Stimulated activated CD4-positive, alpha-beta T cell treated with anti-CD3 and anti-CD28 coated beads, Interleukin-1b, Interleukin-23, amount 100 ng/mL, for 24 hours (primary cell): ENCODE data around the gene NTF4.
"Not testable (repeated sequence)": the region's sequence is repeated elsewhere in the genome, so short reads cannot be mapped to it uniquely, and the experiment has no call there.

Experiments
- DNase-seq, 4 experiments: peaks; one replicate each; pipeline ENCODE4 v3.0.0-alpha.2; 2020; ENCODE audit warnings: low read depth in 4 of 4, low spot score in 1 of 4

Gene NTF4

DNA sequence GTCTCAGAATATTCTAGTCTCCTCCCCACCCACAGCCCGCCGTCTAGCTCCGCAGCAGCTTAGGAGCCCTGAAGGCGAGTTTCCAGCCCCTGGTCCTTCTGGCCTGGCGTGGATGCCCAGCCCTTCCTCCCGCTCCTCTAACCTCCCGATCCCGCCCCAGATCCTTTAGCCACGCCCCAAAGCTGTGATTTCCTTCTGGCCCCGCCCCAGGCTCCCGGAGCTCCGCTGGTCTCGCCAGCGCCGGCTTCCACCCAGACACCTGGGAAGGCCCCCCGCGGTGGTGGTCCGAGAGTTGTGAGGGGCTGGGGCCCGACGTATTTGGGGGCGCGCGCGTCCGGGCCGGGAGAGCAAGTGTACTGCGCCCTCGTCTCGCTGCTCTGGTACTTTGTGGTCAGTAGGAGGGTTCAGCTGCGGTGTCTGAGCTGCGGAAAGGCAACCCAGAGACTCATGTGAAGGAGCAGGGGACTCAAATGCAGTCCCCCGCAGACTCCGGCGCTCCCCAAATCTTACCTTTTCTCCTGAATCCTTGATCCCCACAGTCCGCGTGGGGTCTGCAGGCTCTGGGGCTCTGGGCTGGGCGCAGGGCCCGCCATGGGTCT, 6.9 kb downstream of the NTF4 start, which contains the start of gene CGB7:
Gene CGB7, minus strand, starts transcription at position 114 of the 599 bp plus-strand sequence. CDS start 2,374 bp downstream, outside the sequence.
- peak in 1 of 4 experiments; percentile 30 for DNase-seq

DNA sequence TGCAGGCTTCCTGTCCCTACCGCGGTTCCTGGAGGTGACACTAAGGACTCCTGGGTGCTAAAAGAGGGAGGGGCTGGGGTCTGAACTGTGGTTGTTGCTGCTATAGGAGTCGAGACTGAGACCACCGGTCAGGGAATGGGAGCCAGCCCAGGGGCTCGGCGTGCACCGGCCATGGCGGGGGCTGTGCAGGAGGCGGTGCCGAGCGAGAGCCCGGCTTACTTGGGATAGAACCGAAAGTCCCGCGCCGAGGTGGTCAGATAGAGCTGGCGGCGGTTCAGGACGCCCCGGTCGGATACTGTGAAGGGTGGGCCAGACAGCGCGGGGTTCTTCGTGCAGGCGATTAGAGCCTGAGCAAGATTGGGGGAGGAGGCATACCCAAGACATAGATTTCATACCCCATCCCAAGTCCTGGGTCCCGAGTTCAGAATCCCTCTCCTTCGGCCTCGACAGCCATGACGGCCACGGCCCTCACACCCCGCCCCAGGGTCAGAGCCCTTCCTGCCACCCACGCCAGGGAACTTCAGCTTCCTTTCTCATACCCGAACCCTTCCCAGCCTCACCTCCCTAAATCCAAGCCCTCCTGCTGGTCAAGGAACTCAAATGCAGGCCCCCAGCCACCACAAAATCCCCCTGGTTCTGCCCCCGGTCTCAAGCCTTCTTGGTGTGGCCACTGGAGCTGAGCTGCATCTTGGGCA, 7.6 kb downstream of the NTF4 start:
- DNase-seq: not testable (repeated sequence)

DNA sequence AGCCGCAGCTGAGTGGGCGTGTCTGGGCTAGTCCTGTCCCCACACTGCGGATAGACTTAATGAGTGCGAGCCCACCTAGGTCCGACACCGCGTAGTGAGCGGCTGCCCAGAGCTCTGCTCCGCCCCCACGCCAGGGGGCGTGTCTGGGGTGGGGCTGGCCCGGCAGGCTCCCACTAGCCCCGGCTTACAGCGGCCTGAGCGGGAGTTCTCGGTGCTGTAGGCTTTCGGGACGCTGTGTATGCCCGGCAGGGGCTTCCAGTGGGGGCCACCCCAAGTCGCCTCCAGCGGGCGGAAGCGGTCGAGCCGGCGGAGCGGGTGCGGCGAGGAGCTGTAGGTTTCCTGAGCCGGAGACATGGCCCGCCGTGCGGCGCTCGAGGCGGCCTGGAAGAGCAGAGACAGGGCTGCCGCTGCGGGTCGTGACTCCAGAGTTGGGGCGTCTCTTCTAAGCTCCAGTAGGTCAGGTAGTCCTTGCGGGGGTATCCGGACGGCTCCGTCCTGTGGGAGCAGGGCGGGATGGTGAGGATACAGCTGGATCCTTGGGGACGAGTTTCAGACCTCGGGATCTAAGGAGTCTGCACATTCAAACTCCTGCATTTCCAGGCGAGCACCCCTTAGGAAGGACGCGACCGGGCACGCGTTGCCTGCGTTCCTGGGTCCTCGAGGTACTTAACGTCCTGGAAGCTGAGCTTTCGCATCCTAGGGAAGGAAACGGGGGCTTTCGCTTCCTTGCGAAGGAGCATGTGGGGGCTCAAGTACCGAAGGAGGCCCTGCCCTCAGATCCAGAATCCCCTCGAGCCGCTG, 8.3 kb downstream of the NTF4 start:
- DNase-seq: peak in 1 of 4 experiments; percentile 40

DNA sequence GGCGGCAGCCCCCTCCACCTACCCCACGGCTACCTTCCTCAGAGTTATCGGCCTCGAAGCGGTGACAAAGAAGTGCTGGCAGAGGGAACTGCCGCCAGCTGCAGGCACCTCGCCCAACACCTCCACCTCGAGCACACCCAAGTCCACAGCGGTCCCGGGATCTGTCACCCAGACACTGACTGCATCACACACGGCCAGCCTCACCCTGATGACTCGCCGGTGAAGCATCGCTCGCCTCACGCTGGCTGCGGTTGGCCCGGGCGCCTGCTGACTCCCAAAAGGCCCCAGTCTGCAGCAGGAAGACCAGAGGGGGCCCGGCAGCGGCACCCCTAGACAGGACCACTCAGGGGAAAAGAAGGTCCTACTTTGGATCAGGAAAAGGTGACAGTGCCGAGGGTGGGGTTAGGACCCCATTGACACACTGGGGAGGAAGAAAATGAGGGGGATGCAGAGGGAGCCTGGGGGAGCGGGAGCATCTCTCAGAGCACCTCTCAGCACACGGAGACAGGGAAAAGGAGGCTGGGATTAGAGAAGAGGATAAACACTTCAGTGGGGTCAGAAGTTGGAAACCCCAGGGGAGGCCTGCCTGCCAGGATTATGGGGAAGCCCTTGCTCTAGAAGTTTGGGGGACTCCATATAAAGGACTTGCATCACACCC, 14.1 kb downstream of the NTF4 start:
- DNase-seq: not testable (repeated sequence)

DNA sequence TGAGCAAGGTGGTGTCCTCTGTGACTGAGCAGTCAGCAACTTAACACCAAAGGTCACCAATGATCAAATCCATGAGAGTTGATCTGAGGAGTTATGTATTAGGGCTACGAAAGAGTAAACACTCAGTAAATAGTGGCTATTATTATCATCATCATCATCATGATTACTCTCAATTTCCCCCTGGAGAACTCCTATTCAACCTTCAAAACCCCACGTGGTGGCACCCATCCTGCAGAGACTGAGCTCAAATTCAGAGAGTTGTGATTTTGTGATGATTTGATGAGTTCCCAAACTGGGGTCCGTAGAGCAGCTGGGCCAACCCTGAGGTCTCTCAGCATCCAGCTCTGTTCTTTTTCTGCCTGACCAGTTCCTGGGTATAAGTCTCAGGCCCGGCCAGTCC, 14.8 kb downstream of the NTF4 start:
- not testable (repeated sequence) for DNase-seq

DNA sequence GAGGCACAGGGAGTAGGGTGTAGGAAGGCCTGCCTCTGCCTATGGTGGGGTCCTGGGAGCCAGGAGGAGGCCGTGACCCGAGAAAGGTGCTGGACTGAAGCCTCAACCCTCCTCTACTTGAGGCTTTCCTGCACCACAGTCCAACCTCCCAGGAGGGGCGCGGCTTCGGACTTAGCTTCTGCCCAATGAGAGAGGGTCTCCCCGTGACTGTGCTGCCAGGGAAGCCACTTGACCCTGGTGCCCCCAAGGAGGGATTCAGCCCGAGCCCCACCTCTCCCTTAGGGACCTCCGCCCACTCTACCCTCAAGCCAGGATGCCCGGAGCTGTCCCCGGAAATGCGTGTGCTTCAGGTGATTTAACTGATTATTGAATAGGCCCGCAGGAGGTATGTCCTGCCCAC, 15.6 kb downstream of the NTF4 start, which contains the start of gene CGB8:
Gene CGB8, minus strand, starts transcription at position 101 of the 400 bp plus-strand sequence. CDS start 372 bp downstream, outside the sequence.
- DNase-seq: not testable (repeated sequence)

DNA sequence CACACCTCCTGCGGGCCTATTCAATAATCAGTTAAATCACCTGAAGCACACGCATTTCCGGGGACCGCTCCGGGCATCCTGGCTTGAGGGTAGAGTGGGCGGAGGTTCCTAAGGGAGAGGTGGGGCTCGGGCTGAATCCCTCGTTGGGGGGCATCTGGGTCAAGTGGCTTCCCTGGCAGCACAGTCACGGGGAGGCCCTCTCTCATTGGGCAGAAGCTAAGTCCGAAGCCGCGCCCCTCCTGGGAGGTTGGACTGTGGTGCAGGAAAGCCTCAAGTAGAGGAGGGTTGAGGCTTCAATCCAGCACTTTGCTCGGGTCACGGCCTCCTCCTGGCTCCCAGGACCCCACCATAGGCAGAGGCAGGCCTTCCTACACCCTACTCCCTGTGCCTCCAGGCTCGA, 21.1 kb downstream of the NTF4 start, which contains the start of gene CGB5:
Gene CGB5, plus strand, starts transcription at position 301 of the 400 bp plus-strand sequence. CDS start 362 bp downstream, outside the sequence.
- DNase-seq: not testable (repeated sequence)

DNA sequence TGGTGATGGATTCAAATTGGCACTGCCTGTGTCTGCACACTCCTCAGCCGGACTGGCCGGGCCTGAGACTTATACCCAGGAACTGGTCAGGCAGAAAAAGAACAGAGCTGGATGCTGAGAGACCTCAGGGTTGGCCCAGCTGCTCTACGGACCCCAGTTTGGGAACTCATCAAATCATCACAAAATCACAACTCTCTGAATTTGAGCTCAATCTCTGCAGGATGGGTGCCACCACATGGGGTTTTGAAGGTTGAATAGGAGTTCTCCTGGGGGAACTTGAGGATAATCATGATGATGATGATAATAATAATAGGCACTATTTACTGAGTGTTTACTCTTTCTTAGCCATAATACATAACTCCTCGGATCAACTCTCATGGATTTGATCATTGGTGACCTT, 22.0 kb downstream of the NTF4 start:
- DNase-seq: not testable (repeated sequence)

DNA sequence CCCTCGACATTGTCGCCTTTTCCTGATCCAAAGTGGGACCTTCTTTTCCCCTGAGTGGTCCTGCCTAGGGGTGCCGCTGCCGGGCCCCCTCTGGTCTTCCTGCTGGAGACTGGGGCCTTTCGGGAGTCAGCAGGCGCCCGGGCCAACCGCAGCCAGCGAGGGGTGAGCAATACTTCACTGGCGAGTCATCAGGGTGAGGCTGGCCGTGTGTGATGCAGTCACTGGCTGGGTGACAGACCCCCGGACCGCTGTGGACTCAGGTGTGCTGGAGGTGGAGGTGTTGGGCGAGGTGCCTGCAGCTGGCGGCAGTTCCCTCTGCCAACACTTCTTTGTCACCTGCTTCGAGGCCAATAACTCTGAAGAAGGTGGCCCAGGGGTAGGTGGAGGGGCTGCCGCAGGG, 22.4 kb downstream of the NTF4 start:
- no peak for DNase-seq

DNA sequence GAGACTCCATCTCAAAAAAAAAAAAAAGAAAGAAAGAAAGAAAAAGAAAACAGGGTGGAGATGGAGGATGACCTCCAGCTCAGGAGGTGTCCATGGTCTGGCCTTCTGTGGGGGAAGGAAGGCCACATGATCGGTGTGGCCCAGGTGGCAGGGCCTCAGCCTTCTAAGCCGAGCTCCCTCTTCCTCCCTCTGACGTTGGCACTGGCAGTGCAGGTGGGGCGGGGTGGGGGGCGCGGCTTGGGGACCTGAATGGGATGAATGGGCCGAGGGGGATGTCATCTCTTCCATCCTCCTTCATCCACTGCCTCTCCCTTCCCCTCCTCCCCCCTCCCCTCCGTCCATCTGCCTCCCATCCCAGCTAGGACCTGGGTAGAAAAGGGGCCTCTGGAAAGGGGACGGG, 24.9 kb downstream of the NTF4 start:
- not testable (repeated sequence) for DNase-seq

DNA sequence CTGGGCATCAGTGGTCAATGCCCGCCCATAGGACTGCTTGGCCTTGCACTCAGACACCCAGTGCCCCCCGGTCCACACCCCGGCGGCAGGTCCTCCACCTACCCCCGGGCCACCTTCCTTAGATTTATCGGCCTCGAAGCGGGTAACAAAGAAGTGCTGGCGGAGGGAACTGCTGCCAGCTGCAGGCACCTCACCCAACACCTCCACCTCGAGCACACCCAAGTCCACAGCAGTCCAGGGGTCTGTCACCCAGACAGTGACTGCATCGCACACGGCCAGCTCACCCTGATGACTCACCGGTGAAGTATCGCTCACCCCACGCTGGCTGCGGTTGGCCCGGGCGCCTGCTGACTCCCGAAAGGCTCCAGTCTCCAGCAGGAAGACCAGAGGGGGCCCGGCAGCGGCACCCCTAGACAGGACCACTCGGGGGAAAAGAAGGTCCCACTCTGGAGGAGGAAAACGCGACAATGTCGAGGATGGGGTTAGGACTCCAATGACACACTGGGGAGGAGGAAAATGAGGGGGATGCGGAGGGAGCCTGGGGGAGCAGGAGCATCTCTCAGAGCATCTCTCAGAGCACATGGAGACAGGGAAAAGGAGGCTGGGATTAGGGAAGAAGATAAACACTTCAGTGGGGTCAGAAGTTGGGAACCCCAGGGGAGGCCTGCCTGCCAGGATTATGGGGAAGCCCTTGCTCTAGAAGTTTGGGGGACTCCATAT, 25.9 kb downstream of the NTF4 start:
- not testable (repeated sequence) for DNase-seq

DNA sequence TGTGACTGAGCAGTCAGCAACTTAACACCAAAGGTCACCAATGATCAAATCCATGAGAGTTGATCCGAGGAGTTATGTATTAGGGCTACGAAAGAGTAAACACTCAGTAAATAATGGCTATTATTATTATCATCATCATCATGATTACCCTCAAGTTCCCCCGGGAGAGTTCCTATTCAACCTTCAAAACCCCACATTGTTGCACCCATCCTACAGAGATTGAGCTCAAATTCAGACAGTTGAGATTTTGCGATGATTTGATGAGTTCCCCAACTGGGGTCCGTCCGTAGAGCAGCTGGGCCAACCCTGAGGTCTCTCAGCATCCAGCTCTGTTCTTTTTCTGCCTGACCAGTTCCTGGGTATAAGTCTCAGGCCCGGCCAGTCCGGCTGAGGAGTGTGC, 26.5 kb downstream of the NTF4 start:
- DNase-seq: not testable (repeated sequence)

DNA sequence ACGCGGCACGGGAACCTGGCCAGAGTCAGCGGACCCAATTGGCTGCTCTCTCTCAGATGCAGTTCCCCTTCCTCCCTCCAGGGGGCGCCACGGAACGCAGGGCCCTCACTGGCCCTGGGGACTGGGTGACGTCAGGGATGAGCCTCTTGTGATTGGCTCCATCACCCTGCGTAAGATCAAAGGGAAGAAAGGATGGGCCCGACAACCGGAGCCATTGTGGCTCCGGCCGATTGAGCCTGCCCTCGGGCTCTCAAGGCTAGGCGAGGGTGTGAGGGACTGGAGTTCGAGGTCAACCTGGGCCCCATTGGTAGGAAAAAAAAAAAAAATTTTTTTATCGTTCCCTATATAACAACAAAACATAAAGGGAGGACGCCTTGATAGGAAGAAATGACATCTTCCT, 27.8 kb downstream of the NTF4 start, which contains the start of gene CGB1:
Gene CGB1, minus strand, starts transcription at position 81 of the 400 bp plus-strand sequence. CDS start 184 bp downstream, outside the sequence.
- DNase-seq: peak in 1 of 4 experiments; percentile 35

DNA sequence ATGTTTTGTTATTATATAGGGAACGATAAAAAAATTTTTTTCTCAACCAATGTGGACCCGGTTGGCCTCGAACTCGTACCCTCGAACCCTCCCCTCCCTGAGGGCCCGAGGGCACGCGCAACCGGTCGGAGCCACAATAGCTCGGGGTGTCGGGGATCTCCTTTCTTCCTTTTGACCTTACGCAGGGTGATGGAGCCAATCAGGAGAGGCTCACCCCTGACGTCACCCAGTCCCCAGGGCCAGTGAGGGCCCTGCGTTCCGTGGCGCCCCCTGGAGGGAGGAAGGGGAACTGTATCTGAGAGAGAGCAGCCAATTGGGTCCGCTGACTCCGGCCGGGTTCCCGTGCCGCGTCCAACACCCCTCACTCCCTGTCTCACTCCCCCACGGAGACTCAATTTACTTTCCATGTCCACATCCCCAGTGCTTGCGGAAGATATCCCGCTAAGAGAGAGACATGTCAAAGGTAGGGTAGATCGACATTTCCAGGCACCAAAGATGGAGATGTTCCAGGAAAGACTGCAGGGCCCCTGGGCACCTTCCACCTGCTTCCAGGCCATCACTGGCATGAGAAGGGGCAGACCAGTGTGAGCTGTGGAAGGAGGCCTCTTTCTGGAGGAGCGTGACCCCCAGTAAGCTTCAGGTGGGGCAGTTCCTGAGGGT, 32.8 kb downstream of the NTF4 start, which contains the start of gene CGB2:
Gene CGB2, plus strand, starts transcription at position 249 of the 660 bp plus-strand sequence. Its CDS starts 206 bp downstream, at position 455.
- DNase-seq: peak in 3 of 4 experiments; percentile 42 to 65 (median 57)

DNA sequence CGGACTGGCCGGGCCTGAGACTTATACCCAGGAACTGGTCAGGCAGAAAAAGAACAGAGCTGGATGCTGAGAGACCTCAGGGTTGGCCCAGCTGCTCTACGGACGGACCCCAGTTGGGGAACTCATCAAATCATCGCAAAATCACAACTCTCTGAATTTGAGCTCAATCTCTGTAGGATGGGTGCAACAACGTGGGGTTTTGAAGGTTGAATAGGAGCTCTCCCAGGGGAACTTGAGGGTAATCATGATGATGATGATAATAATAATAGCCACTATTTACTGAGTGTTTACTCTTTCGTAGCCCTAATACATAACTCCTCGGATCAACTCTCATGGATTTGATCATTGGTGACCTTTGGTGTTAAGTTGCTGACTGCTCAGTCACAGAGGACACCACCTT, 34.3 kb downstream of the NTF4 start:
- not testable (repeated sequence) for DNase-seq

DNA sequence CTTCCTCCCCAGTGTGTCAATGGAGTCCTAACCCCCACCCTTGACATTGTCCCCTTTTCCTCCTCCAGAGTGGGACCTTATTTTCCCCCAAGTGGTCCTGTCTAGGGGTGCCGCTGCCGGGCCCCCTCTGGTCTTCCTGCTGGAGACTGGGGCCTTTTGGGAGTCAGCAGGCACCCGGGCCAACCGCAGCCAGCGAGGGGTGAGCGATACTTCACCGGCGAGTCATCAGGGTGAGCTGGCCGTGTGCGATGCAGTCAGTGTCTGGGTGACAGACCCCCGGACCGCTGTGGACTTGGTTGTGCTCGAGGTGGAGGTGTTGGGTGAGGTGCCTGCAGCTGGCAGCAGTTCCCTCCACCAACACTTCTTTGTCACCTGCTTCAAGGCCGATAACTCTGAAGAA, 34.9 kb downstream of the NTF4 start:
- DNase-seq: not testable (repeated sequence)

DNA sequence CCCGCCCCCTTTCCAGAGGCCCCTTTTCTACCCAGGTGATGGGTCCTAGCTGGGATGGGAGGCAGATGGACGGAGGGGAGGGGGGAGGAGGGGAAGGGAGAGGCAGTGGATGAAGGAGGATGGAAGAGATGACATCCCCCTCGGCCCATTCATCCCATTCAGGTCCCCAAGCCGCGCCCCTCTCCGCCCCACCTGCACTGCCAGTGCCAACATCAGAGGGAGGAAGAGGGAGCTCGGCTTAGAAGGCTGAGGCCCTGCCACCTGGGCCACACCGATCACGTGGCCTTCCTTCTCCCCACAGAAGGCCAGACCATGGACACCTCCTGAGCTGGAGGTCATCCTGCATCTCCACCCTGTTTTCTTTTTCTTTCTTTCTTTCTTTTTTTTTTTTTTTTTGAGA, 35.9 kb downstream of the NTF4 start:
- DNase-seq: not testable (repeated sequence)

DNA sequence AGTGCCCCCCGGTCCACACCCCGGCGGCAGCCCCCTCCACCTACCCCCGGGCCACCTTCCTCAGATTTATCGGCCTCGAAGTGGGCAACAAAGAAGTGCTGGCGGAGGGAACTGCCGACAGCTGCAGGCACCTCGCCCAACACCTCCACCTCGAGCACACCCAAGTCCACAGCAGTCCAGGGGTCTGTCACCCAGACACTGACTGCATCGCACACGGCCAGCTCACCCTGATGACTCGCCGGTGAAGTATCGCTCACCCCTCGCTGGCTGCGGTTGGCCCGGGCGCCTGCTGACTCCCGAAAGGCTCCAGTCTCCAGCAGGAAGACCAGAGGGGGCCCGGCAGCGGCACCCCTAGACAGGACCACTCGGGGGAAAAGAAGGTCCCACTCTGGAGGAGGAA, 39.0 kb downstream of the NTF4 start:
- DNase-seq: not testable (repeated sequence)

DNA sequence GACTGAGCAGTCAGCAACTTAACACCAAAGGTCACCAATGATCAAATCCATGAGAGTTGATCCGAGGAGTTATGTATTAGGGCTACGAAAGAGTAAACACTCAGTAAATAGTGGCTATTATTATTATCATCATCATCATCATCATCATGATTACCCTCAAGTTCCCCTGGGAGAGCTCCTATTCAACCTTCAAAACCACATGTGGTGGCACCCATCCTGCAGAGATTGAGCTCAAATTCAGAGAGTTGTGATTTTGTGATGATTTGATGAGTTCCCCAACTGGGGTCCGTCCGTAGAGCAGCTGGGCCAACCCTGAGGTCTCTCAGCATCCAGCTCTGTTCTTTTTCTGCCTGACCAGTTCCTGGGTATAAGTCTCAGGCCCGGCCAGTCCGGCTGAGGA, 39.5 kb downstream of the NTF4 start:
- DNase-seq: not testable (repeated sequence)
